NCI-H2029 treated with DMSO at 0.1 percent for 48 hours (cell line): ENCODE results near the gene ABLIM1.

ENCODE experiments used
- DNase-seq: peaks from one replicate; lab custom pipeline; 2025; lab: John Stamatoyannopoulos, UW

ABLIM1 gene

GRCh38 chr10:114646426-114646825 is 11.6 kb downstream of the ABLIM1 start:
- no peak for DNase-seq

DNA sequence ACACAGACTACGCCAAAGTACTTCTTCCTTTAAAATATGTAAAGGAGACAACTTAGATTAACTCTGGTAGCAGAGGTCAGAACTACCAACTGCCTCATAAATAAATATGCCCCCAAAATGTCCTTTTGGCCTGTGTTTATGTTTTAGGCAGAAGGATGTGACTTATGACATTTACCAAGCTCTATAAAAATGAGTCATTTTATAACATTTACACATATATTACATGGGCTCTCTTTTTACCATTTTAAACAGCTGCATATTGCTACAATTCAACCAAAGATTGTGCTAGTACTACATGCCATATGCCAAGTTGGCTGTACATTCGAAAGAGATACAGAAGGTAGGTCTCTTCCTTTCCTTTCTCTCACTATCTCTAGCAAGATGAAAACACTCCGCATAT is 12.4 kb downstream of the ABLIM1 start:
- DNase-seq: no peak

GRCh38 chr10:114643158-114643557 is 14.9 kb downstream of the ABLIM1 start:
- no peak for DNase-seq

DNA sequence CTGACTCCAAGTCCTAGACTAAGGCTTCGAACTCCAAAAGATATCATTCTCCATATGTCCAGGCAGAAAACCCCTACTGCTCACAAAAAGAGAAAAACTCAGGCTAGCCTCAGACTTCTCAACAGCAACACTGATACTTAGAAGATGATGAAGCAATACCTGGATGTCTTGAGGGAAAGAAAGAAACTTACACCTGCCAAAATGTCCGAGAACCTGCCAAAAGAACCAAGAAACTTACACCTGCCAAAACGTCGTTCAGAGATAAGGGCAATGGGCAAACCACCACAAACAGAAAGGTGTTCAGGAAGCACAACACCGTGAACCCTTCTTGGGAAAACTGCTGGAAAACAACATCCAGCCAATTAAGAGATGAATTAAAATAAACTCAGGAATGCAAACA is 15.3 kb downstream of the ABLIM1 start:
- no peak for DNase-seq

GRCh38 chr10:114638821-114639625 is 19.1 kb downstream of the ABLIM1 start:
- no peak for DNase-seq

DNA sequence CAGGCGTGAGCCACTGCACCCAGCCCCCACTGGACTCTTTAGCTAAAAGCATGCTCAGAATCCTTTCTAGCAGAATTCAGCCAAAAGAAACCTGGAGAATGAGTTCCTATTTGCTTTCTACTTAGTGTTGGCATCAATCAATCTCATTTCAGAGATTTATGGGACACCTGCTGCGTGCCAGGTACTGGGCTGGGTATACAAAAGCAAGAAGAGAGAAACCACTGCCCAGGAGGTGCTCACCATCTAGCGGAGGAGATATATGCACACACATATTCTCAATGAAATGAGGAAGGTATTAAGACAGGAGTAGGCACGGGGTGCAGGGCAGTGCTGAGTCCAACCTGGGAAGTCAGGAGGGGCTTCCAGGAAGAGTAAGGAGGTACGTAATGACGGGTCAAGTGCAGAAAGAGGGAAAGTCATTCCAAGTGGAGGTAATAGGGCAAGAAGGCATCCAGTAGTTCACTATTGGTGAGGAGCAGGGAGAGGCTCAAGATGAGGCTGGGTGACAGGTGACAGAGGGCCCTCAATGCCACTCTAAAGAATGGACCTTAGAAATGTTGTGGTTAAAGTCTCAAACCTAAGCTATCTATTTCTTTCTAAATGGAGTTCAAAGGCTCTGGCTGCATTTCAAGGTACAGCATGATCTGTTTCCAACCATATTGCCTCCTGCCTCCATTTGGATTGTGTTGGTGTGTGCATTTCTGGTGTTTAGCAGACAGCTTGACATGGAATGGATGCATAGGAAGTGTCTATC is 22.1 kb downstream of the ABLIM1 start:
- DNase-seq: no peak

DNA sequence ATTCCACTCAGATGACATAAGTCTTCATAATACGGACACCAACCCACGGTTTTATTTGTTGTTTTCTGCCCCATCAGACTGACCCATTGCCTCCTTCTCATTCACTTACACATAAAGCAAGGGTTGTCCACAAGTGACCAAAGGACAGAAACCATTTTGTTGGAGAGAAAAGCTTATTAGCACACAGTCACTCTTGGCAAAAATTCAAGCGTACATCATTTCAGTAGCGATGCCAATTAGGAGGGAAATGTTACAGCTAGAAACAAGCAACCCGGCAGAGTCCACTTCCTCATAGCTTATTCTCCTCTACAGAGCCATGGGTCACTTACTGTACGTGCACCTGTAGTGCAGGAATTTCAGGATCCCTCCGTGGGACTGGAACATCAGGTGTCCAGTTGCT is 23.0 kb downstream of the ABLIM1 start:
- DNase-seq: no peak

- no peak for DNase-seq
Observed at GRCh38 chr10:114634609-114634979, 23.5 kb downstream of the ABLIM1 start.

DNA sequence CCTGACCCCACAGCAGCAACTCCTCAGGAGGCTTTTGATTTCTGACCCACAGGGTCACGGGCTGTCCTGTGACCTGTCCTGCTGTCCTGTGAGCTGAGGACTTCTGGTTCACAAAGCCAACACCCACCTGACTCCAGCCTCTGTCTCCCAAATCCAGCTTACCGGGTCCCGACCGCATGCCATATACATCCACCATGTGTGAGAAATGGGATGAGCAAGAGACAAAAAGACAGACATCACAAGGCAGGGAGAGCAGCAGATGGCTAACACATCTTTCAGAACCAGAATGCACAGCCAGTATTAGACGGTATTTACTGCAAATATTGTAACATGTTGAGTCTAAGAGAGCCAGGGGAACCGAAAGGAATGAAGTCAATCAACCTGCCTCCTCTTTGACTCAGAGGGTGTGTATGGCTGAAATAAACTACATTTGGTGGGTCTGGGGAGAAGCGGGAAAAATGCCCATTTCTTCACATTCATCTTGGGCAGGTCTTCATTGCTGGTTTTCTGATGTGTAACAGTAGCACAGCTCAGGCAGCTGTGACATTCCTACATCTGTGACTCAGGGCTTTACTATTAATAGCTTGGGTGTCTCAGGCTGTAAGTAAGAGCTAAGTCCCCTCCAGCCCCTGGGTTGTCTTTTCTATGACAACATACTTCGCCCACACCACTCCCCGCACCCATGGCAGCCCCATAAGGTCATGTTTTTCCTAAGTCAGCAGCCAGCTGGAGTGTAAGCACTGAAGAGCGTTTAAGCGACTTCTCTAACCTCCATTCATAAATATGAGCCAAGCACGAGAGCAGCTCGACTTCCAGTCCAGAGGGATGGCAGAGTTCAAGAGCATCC is 25.0 kb downstream of the ABLIM1 start:
- no peak for DNase-seq

DNA sequence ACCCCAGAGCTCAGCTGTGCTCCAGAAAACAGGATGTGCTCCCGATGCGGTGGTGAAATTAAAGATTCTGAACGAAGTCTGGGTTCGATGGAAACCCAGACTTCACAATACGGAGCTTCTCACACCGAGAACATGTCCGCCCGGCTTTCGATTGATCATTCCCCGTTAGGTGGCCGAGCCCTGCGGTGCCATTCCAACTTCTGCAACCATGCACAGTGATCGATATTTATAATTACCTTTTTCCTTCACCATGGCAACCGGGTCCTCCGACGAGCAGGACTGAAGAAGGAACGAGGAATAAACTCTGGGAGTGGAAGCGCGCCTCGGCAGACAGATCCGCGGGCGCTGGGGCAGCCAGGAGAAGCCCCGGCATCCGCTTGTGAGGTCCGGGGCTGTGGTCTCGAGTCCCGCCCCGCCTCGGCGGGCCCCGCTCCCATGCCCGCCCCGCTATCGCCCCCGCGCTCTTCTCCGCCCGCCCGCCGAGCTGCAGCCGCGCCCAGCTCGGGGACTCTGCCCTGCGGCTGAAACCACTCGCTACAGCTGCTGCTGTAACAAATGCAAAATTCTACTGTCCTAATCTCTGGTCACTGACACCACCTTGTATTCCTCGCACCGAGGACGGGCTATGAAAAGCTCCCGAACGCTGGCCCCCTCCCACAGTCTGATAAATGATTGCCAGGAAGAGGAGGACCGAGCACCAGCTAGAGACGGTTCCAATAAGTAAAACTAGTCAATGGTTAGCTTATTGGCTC is 26.2 kb downstream of the ABLIM1 start:
- no peak for DNase-seq

DNA sequence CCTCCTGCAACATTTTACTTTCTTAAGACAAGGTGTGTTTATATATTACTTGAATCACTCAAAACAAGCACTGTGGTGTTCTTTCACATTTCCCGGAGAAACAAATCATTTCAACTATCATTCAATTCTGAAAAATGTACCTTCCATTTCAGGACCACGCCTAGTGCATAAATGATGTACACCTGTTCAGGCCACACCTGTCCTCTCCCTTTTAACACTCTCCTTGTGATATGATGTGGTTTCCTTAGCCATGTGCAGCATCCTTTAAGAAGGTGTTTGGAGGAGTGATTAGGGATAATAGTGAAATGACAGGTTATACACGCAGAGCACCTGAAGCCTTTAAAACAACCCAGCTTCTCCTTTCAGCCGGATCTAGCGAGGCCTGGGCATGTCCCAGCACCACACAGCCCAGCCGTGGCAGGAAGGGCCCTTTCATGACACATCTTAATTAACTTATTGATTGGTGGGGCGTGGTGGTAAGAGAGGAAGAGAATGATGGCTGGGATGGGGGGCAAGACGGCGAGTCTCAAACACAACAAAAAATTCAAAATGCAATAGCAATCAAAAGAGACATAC is 26.9 kb downstream of the ABLIM1 start:
- DNase-seq: no peak

GRCh38 chr10:114629824-114630730 is 28.0 kb downstream of the ABLIM1 start:
- no peak for DNase-seq

DNA sequence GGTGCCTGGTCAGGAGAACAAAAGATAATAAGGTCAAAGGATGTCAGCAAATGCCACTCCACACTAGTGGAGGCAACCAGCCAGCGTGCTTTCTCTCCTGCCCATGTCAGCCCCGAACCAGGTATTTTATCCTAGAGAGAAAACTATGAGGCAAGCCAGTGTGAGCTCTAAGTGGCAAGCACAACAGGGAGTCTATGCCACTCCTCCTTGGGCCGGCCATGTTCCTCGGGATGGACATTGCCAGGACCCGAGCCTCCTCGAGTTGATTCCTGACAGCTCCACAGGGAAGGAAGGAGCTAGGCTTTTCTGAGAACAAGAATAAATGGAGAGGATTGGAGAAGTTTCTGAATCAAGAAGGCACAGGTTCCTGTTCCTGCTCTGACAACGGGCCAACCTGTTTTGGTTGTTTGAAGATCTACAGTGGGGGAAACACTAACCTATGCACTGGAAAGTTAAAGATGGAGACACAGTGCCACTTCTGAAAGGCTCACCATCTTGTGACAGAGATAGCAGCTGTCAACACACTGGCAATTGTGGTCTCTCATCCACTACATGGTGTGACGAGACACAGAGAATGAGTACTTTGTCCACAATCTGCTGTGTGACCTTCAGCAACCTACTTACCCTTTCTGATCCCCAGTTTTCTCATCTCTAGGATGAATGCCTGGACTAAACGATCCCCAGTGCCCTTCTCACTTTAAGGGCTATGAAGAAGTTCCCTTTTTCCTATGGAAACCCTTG is 28.8 kb downstream of the ABLIM1 start:
- no peak for DNase-seq

DNA sequence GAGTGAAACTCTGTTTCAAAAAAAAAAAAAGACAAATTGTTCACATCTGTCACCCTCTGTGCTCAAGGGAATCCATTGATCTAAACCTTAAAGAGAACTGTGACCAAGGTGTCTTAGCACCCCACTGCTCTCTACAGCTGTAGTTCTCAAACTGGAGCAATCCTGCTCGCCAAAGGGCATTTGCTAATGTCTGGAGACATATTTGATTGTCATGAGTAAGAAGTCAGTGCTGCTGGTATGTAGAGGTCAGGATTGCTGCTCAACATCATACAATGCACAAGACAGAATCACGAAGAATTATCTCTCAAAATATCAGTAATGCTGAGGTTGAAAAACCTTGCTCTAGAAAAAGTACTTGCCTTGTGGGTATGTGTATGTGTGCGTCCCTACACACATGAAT is 30.0 kb downstream of the ABLIM1 start:
- no peak for DNase-seq

GRCh38 chr10:114626841-114627240 is 31.2 kb downstream of the ABLIM1 start:
- no peak for DNase-seq

DNA sequence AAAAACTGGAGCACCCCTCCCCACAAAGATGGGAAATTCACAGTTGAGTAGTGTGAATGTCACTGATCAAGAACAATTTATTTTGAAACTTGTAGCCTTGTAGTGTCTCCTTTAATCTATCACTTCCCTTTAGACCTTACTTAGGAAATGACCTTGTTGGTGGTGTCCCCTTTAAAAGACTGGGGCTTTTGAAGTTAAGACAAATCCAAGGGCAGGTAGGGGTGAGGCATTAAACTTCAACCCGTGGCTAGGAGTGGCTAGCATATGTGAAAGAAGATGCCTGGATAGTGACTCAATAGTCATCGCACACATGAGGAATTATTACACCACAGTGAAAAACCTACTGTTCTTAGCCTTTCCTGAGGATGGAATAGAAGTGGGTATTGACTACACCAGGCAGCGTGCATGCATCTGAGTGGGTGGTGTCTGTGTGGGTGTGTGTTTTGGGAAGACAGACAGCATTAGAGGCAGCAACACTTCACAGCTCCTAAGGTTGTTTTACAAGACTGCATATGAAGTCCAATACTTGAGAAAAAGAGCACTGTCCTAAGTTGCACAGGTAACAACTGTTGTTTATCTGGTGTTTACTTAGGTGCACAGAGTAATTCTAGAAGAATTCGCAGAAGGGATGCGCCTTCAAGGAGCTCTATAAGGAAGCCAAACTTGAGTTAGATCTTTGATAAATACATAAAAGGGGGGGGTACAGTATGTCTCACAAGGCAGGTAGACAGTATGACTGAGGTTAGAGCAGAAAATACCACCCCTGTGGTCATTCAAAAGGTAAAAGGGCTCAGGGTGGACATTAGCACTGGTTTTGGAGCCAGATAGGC is 32.9 kb downstream of the ABLIM1 start:
- no peak for DNase-seq

GRCh38 chr10:114624422-114624821 is 33.7 kb downstream of the ABLIM1 start:
- no peak for DNase-seq

DNA sequence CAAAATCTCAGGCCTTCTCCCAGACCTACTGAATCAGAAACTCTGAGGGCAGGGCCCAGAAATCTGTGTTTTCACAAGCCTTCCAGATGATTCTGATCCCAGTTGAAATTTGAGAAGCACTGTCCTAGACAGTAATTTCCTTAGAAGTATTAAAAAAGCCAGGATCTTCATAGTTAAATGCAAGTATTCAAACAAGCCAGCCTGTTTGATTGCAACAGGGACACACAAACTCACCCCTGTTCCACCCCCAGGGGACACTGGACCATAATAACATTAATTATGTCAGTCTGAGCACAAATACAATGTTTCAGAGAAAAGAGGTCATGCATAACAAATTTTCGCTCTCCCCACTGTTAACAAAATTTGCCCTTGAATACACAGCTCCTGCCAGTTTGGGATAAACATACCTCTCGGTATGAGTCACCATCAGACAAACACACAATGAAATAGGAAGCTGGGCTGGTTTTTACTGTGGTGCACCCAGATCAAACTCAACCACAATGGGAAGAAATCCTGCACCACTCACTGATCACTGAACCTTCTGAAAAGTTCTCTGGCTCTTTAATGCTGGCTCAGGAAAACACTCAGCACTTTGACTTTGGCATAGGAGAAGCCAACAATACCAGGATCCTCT is 34.3 kb downstream of the ABLIM1 start:
- DNase-seq: no peak
